OCI-LY3 (cell line): ENCODE results near the gene CABLES1.

ENCODE experiments used
- H2AFZ ChIP-seq: fragments of 200-600, 300-600 bp; shearing (Covaris generic); 2 replicates; pipeline ENCODE4 v1.6.0; 2014; ENCODE audit warnings: antibody characterized with exemption, low read depth, low read length
- H3K27ac ChIP-seq: fragments of 200-600, 300-600 bp; sonication (generic); 2 replicates; pipeline ENCODE4 v1.5.1; 2014; ENCODE audit warnings: mild to moderate bottlenecking, low read length, moderate library complexity, mixed read lengths
- H3K27me3 ChIP-seq: fragments of 200-600, 300-600 bp; sonication (generic); 2 replicates; pipeline ENCODE4 v1.6.1; 2014; ENCODE audit warnings: low read depth, low read length, mixed read lengths
- H3K36me3 ChIP-seq: fragments of 200-600, 300-600 bp; sonication (generic); replicated peaks from 2 replicates; pipeline ENCODE3; 2014; ENCODE audit warnings: low read depth, low read length, mixed read lengths
- H3K4me1 ChIP-seq: fragments of 300-600, 200-600 bp; sonication (generic); 2 replicates; pipeline ENCODE4 v1.6.1; 2014; ENCODE audit warnings: low read length, mixed read lengths
- H3K4me2 ChIP-seq: fragments of 200-600, 300-600 bp; sonication (generic); 2 replicates; pipeline ENCODE4 v1.6.1; 2014; ENCODE audit warnings: low read length, mixed read lengths
- H3K4me3 ChIP-seq: fragments of 300-600, 200-600 bp; sonication (generic); 2 replicates; pipeline ENCODE4 v1.5.1; 2014; ENCODE audit warnings: antibody characterized with exemption, mild to moderate bottlenecking, low read length, moderate library complexity
- H3K79me2 ChIP-seq: fragments of 300-600, 200-600 bp; shearing (Covaris generic); 2 replicates; pipeline ENCODE4 v1.6.1; 2014; ENCODE audit warnings: mild to moderate bottlenecking, low read length, mixed read lengths
- H3K9ac ChIP-seq: fragments of 300-600, 200-600 bp; shearing (Covaris generic); 2 replicates; pipeline ENCODE4 v1.6.0; 2014; ENCODE audit warnings: mild to moderate bottlenecking, low read length, moderate library complexity
- H3K9me3 ChIP-seq: fragments of 200-600, 300-600 bp; shearing (Covaris generic); 2 replicates; pipeline ENCODE4 v1.6.1; 2014; ENCODE audit warnings: low read length, mixed read lengths; ENCODE audit not compliant: insufficient read depth
- H4K20me1 ChIP-seq: fragments of 200-600, 300-600 bp; sonication (generic); 2 replicates; pipeline ENCODE4 v1.6.1; 2016; ENCODE audit warnings: low read length, mixed read lengths; ENCODE audit not compliant: insufficient read depth
- CTCF ChIP-seq: fragments of 200-600, 300-600 bp; sonication (generic); IDR thresholded peaks from 2 replicates; pipeline ENCODE4 v1.5.1; 2014; ENCODE audit warnings: antibody characterized with exemption, low read length, low read depth
- EZH2phosphoT487 ChIP-seq: fragments of 200-600 bp; shearing (Covaris generic); IDR thresholded peaks from 2 replicates; pipeline ENCODE4 v1.6.1; 2018; ENCODE audit warnings: antibody characterized with exemption, mixed run types, low read depth

Gene CABLES1

GRCh38 chr18:23269928-23270327 is 134.6 kb downstream of the CABLES1 start:
- peak overlapping the region; percentile 90; the same call in 1 of the 2 replicates for H3K27ac ChIP-seq
- H3K4me3 ChIP-seq = no peak overlapping the region
- no peaks in the 10 kb centered on the region for H4K20me1 ChIP-seq
- H3K27me3 ChIP-seq = no peaks in the 10 kb centered on the region
- no peak overlapping the region for H3K9ac ChIP-seq
- no peak overlapping the region for H3K4me2 ChIP-seq
- peaks cover 69% of the 10 kb centered on the region for H3K4me1 ChIP-seq
- H3K79me2 ChIP-seq = no peaks in the 10 kb centered on the region
- peaks cover 34% of the 10 kb centered on the region for H3K9me3 ChIP-seq
- TF ChIP-seq CTCF (no peak), EZH2phosphoT487 (no peak)
- H2AFZ ChIP-seq = no peak overlapping the region
- peaks cover 30% of the 10 kb centered on the region for H3K36me3 ChIP-seq

GRCh38 chr18:23270986-23271680 is 135.8 kb downstream of the CABLES1 start:
- H4K20me1 ChIP-seq = no peaks in the 10 kb centered on the region
- peaks cover 66% of the 10 kb centered on the region for H3K4me1 ChIP-seq
- TF ChIP-seq CTCF (no peak), EZH2phosphoT487 (no peak)
- H3K9ac ChIP-seq = peak overlapping the region; percentile 9; the same call in 1 of the 2 replicates
- H3K79me2 ChIP-seq = no peaks in the 10 kb centered on the region
- H2AFZ ChIP-seq = no peak overlapping the region
- peaks cover 30% of the 10 kb centered on the region for H3K36me3 ChIP-seq
- H3K4me2 ChIP-seq = peak overlapping the region; percentile 5; the same call in 1 of the 2 replicates
- no peak overlapping the region for H3K4me3 ChIP-seq
- no peaks in the 10 kb centered on the region for H3K27me3 ChIP-seq
- peak overlapping the region; percentile 90 for H3K27ac ChIP-seq
- H3K9me3 ChIP-seq = peaks cover 34% of the 10 kb centered on the region

GRCh38 chr18:23272498-23273232 is 137.4 kb downstream of the CABLES1 start:
- peak overlapping the region; percentile 90 for H3K27ac ChIP-seq
- no peak overlapping the region for H2AFZ ChIP-seq
- H3K4me3 ChIP-seq = peak overlapping the region; percentile 29; the same call in 1 of the 2 replicates
- peaks cover 51% of the 10 kb centered on the region for H3K4me1 ChIP-seq
- no peaks in the 10 kb centered on the region for H3K27me3 ChIP-seq
- no peaks in the 10 kb centered on the region for H4K20me1 ChIP-seq
- H3K9ac ChIP-seq = peak overlapping the region; percentile 15; the same call in 1 of the 2 replicates
- H3K4me2 ChIP-seq = peak overlapping the region; percentile 45
- TF ChIP-seq EZH2phosphoT487 (no peak), CTCF (no peak)
- peaks cover 39% of the 10 kb centered on the region for H3K9me3 ChIP-seq
- no peaks in the 10 kb centered on the region for H3K79me2 ChIP-seq
- peaks cover 33% of the 10 kb centered on the region for H3K36me3 ChIP-seq

- peaks cover 33% of the 10 kb centered on the region for H3K36me3 ChIP-seq
- H3K4me1 ChIP-seq = peaks cover 43% of the 10 kb centered on the region
- no peaks in the 10 kb centered on the region for H3K27me3 ChIP-seq
- H3K4me2 ChIP-seq = peak overlapping the region; percentile 45; the same call in 1 of the 2 replicates
- H3K27ac ChIP-seq = 0 out of 2 replicates have a peak overlapping the region, but pooled peaks have one; percentile 90
- H4K20me1 ChIP-seq = no peaks in the 10 kb centered on the region
- H3K9me3 ChIP-seq = peaks cover 39% of the 10 kb centered on the region
- no peak overlapping the region for H3K9ac ChIP-seq
- H3K79me2 ChIP-seq = no peaks in the 10 kb centered on the region
- no peak overlapping the region for H2AFZ ChIP-seq
- no peak for TF ChIP-seq EZH2phosphoT487
- no peak for TF ChIP-seq CTCF
- H3K4me3 ChIP-seq = no peak overlapping the region
These were observed 138.2 kb downstream of the CABLES1 start for GRCh38 chr18:23273443-23273966.
